B cell (primary cell): Measurements from ENCODE around the gene AK8. TPM values are rescaled to one million over a fixed set of nuclear protein-coding genes. Genes with fewer than 3 reads are reported as not detected.

Source experiments
- ATAC-seq: fragments of 200-7000 bp; cut with Tn5 transposase; one replicate; pipeline ENCODE4 v1.10.0; 2021; ENCODE audit warnings: low read depth, mild to moderate bottlenecking, moderate number of reproducible peaks, moderate library complexity
- CTCF ChIA-PET: fragments of 350-600 bp; sonication (Branson Sonifier 250); formaldehyde crosslinking; loops from one replicate; lab custom pipeline; 2021; ENCODE audit warnings: antibody characterized with exemption, inconsistent platforms; lab: Charles Lee
- POLR2A ChIA-PET: fragments of 350-600 bp; sonication (Branson Sonifier 250); formaldehyde crosslinking; loops from one replicate; lab custom pipeline; 2021; ENCODE audit warnings: antibody characterized with exemption; lab: Charles Lee
- DNase-seq: peaks from one replicate; pipeline ENCODE4 v3.0.0; 2013
- H2AFZ ChIP-seq: 2 replicates; pipeline ENCODE4 v1.6.1; 2012; ENCODE audit warnings: mild to moderate bottlenecking, low read depth, low read length; ENCODE audit not compliant: insufficient read depth, poor library complexity, severe bottlenecking
- H3K27ac ChIP-seq, 2 donors: 1 replicate in 1 of 2; 2 replicates in 1 of 2; pipeline ENCODE4 v1.5.1; 2012 to 2013; ENCODE audit warnings: low read length in 2 of 2, mild to moderate bottlenecking in 2 of 2, moderate library complexity in 1 of 2
- H3K27me3 ChIP-seq, 4 experiments: fragments of 200-600 bp in 1 of 4; sonication (generic) in 1 of 4; replicated peaks in 1 of 4; 1 replicate in 2 of 4; 2 replicates in 2 of 4; pipeline versions ENCODE4 v1.6.1 to v1.7.0; 2013 to 2016; ENCODE audit warnings: low read length in 3 of 4, mild to moderate bottlenecking in 2 of 4, mixed read lengths in 1 of 4, moderate library complexity in 1 of 4; ENCODE audit not compliant: insufficient read depth in 4 of 4, control insufficient read depth in 3 of 4; ENCODE audit errors: control extremely low read depth in 1 of 4
- H3K36me3 ChIP-seq, 2 experiments: replicated peaks in 1 of 2; 1 replicate in 1 of 2; 2 replicates in 1 of 2; pipeline versions ENCODE4 v1.6.1 to v1.7.1; 2013; ENCODE audit warnings: low read length in 1 of 2; ENCODE audit not compliant: insufficient read depth in 2 of 2, control insufficient read depth in 1 of 2; ENCODE audit errors: control extremely low read depth in 1 of 2, extremely low read depth in 1 of 2
- H3K4me1 ChIP-seq, 2 donors: fragments of 200-600 bp in 1 of 2; sonication (generic) in 1 of 2; 1 replicate in 1 of 2; 2 replicates in 1 of 2; pipeline versions ENCODE4 v1.5.1 to v1.6.1; 2013 to 2017; ENCODE audit warnings: low read length in 2 of 2; ENCODE audit not compliant: control insufficient read depth in 2 of 2, insufficient read depth in 2 of 2
- H3K4me2 ChIP-seq: replicated peaks from 2 replicates; pipeline ENCODE3; 2012; ENCODE audit warnings: mild to moderate bottlenecking, low read depth, low read length; ENCODE audit not compliant: poor library complexity, severe bottlenecking
- H3K4me3 ChIP-seq, 5 experiments: fragments of 200-600 bp in 1 of 5; sonication (generic) in 1 of 5; 1 replicate in 3 of 5; 2 replicates in 2 of 5; pipeline versions ENCODE4 v1.5.1 to v1.7.0; 2011 to 2016; ENCODE audit warnings: low read length in 4 of 5, mild to moderate bottlenecking in 4 of 5, low read depth in 2 of 5, control low read depth in 1 of 5, moderate library complexity in 1 of 5; ENCODE audit not compliant: insufficient read depth in 1 of 5; ENCODE audit errors: control extremely low read depth in 1 of 5, extremely low read depth in 1 of 5
- H3K79me2 ChIP-seq: fragments of 200-600 bp; sonication (generic); one replicate; pipeline ENCODE4 v1.6.0; 2016; ENCODE audit warnings: low read length; ENCODE audit not compliant: control insufficient read depth, insufficient read depth
- H3K9ac ChIP-seq: fragments of 200-600 bp; sonication (generic); 2 replicates; pipeline ENCODE4 v1.6.1; 2017; ENCODE audit warnings: mild to moderate bottlenecking, low read length, moderate library complexity
- H3K9me3 ChIP-seq, 3 donors: one replicate each; pipeline versions ENCODE4 v1.6.1 to v1.7.1; 2013; ENCODE audit warnings: low read length in 2 of 3; ENCODE audit not compliant: control insufficient read depth in 2 of 3, insufficient read depth in 1 of 3; ENCODE audit errors: control extremely low read depth in 1 of 3
- H4K20me1 ChIP-seq: 2 replicates; pipeline ENCODE4 v1.6.0; 2012; ENCODE audit warnings: mild to moderate bottlenecking, low read length; ENCODE audit not compliant: insufficient read depth, control insufficient read depth, poor library complexity, severe bottlenecking
- H3K27ac Mint-ChIP-seq: one replicate; pipeline ENCODE4 v1.8.0; 2021; ENCODE audit warnings: mixed read lengths
- H3K27me3 Mint-ChIP-seq: one replicate; pipeline ENCODE4 v1.8.0; 2021; ENCODE audit warnings: mixed read lengths
- H3K4me1 Mint-ChIP-seq: one replicate; pipeline ENCODE4 v1.8.0; 2021; ENCODE audit warnings: mixed read lengths
- H3K4me3 Mint-ChIP-seq: one replicate; pipeline ENCODE4 v1.8.0; 2021; ENCODE audit warnings: mixed read lengths
- H3K9me3 Mint-ChIP-seq: one replicate; pipeline ENCODE4 v1.8.0; 2022; ENCODE audit warnings: mixed read lengths; ENCODE audit not compliant: insufficient read depth
- EZH2 ChIP-seq: IDR thresholded peaks from 2 replicates; pipeline ENCODE4 v1.6.1; 2012; ENCODE audit warnings: borderline replicate concordance, low read depth, mild to moderate bottlenecking, moderate library complexity, low read length; ENCODE audit not compliant: insufficient read depth, poor library complexity, severe bottlenecking
- WGBS: methylation state at CpG from one replicate; pipeline ENCODE4 v1.1.5; 2013; ENCODE audit warnings: missing lambda C conversion rate; ENCODE audit not compliant: insufficient coverage; 5-methylcytosine and 5-hydroxymethylcytosine counted together
- intact Hi-C: fragments of 100-400 bp; cut with micrococcal nuclease; formaldehyde crosslinking; loops from one replicate; pipeline ENCODE4 v1.10.0; 2022
- polyA plus RNA-seq: library from polyadenylated mRNA; depleted of rRNA; stranded (reverse); fragments of >200 nt; gene quantifications from 2 replicates; pipeline ENCODE4 v1.2.3, GENCODE V29; 2012
- total RNA-seq, 2 donors: library from RNA; stranded (reverse); fragments of 120-200 nt in 1 of 2; gene quantifications; 1 replicate in 1 of 2; 2 replicates in 1 of 2; pipeline versions ENCODE4 v1.2.3 to v1.2.4, GENCODE V29; 2013 to 2022
- TF ChIP-seq, protein P1 (sequence below): fragments of 200-600 bp; IDR thresholded peaks from one replicate; pipeline ENCODE4 v1.8.0; 2022; ENCODE audit warnings: antibody characterized with exemption, mild to moderate bottlenecking

Gene AK8
- total and polyA plus RNA-seq, 2 donors (not counting 1 experiment from before 2014, with no cell fraction given), result 1.9 to 8.6 TPM

DNA sequence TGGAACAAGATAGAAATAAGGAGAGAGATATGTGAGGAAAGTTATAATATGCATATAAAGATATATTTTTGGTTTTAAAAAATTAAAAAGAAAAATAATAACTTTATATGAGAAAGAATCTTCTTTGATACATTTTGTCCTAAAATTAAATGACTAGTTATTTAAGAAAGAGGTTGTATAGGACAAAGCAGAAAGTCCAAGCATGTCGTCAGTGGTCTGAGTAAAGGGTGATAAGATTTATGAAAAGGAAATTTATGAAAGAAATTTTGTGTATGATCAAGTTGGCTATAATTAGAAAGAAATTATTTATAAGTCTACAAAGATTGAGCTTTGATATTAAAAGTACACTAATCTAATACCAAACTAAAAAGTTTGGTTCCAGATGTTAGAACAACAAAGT lies 175.8 kb downstream of the AK8 start:
- H3K9me3 ChIP-seq, result peaks cover 0 to 12% (median 6%) of the 10 kb centered on the region in 3 donors
- H3K36me3 ChIP-seq, result no peaks in the 10 kb centered on the region
- no peak overlapping the region for H3K27ac ChIP-seq
- CTCF ChIA-PET, result no interaction called here
- H3K79me2 ChIP-seq, result no peaks in the 10 kb centered on the region
- no peaks in the 10 kb centered on the region for H4K20me1 ChIP-seq
- TF ChIP-seq, protein P1, sequence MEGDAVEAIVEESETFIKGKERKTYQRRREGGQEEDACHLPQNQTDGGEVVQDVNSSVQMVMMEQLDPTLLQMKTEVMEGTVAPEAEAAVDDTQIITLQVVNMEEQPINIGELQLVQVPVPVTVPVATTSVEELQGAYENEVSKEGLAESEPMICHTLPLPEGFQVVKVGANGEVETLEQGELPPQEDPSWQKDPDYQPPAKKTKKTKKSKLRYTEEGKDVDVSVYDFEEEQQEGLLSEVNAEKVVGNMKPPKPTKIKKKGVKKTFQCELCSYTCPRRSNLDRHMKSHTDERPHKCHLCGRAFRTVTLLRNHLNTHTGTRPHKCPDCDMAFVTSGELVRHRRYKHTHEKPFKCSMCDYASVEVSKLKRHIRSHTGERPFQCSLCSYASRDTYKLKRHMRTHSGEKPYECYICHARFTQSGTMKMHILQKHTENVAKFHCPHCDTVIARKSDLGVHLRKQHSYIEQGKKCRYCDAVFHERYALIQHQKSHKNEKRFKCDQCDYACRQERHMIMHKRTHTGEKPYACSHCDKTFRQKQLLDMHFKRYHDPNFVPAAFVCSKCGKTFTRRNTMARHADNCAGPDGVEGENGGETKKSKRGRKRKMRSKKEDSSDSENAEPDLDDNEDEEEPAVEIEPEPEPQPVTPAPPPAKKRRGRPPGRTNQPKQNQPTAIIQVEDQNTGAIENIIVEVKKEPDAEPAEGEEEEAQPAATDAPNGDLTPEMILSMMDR, result no peak
- no peak for TF ChIP-seq EZH2
- H3K4me1 ChIP-seq, result no peaks in the 10 kb centered on the region
- Mint-ChIP-seq H3K9me3 (peaks cover 7% of the 10 kb centered on the region), H3K27me3 (peaks cover 23% of the 10 kb centered on the region), H3K4me1 (no peaks in the 10 kb centered on the region), H3K27ac (no peak overlapping the region), H3K4me3 (no peak overlapping the region)
- peaks cover 0 to 7% (median 1%) of the 10 kb centered on the region in 4 experiments for H3K27me3 ChIP-seq
- no peak overlapping the region for H3K4me2 ChIP-seq
- H2AFZ ChIP-seq, result no peak overlapping the region
- WGBS, result no CpG with 5 or more reads among the region's 1 CpG
- intact Hi-C loops, result no loop called here
- H3K4me3 ChIP-seq, result no peak overlapping the region
- POLR2A ChIA-PET, result no interaction called here
- ATAC-seq (no peak), DNase-seq (no peak)
- H3K9ac ChIP-seq, result no peak overlapping the region

DNA sequence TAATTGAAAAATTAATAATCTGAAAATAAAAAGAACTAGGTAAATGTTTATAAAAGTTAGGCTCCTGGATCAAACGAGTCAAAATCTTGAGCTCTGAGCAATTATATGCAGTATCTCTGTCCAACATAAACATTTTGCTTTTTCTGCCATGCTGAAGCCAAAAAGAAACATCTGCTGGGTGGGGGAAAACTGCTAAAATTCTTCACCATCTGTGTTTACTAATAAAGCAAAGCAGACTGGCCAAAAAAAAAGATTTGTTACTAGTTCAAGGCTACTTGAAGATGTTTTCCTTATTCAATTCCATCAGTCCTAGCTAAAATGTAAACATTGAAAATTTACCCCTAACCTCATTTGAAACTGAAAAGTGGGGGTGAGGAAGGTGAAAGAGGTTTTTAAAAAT lies 178.1 kb downstream of the AK8 start:
- ATAC-seq, result no peak
- no peaks in the 10 kb centered on the region for H4K20me1 ChIP-seq
- H3K4me3 Mint-ChIP-seq, result no peak overlapping the region
- H3K36me3 ChIP-seq, result no peaks in the 10 kb centered on the region
- no peaks in the 10 kb centered on the region for H3K4me1 Mint-ChIP-seq
- no peak overlapping the region for H3K27ac Mint-ChIP-seq
- ChIA-PET POLR2A (no interaction called here), CTCF (no interaction called here)
- no peak overlapping the region for H3K9ac ChIP-seq
- no peaks in the 10 kb centered on the region for H3K4me1 ChIP-seq
- no peak overlapping the region for H3K4me2 ChIP-seq
- no CpG with 5 or more reads among the region's 1 CpG for WGBS
- H3K27ac ChIP-seq, result no peak overlapping the region
- peaks cover 1 to 23% (median 9%) of the 10 kb centered on the region in 3 donors for H3K9me3 ChIP-seq
- intact Hi-C loops, result no loop called here
- H3K79me2 ChIP-seq, result no peaks in the 10 kb centered on the region
- TF ChIP-seq, protein P1, result no peak
- TF ChIP-seq EZH2, result no peak
- H2AFZ ChIP-seq, result no peak overlapping the region
- H3K27me3 ChIP-seq, result peaks cover 0 to 3% (median 0%) of the 10 kb centered on the region in 4 experiments
- H3K27me3 Mint-ChIP-seq, result peaks cover 15% of the 10 kb centered on the region
- DNase-seq, result no peak
- H3K9me3 Mint-ChIP-seq, result peaks cover 16% of the 10 kb centered on the region
- no peak overlapping the region for H3K4me3 ChIP-seq
